GM03348 (cell line): ENCODE measurements around the gene SPP2.

Experiments used
- DNase-seq: peaks from one replicate; pipeline ENCODE4 v3.0.0; 2012; ENCODE audit warnings: low spot score

SPP2 gene, protein sequence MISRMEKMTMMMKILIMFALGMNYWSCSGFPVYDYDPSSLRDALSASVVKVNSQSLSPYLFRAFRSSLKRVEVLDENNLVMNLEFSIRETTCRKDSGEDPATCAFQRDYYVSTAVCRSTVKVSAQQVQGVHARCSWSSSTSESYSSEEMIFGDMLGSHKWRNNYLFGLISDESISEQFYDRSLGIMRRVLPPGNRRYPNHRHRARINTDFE

GRCh38 chr2:234050455-234051135 lies at the start of gene SPP2:
TSS of gene SPP2 (plus strand) at chr2:234050702. CDS start at chr2:234050787, 85 bp downstream.
- no peak for DNase-seq

DNA sequence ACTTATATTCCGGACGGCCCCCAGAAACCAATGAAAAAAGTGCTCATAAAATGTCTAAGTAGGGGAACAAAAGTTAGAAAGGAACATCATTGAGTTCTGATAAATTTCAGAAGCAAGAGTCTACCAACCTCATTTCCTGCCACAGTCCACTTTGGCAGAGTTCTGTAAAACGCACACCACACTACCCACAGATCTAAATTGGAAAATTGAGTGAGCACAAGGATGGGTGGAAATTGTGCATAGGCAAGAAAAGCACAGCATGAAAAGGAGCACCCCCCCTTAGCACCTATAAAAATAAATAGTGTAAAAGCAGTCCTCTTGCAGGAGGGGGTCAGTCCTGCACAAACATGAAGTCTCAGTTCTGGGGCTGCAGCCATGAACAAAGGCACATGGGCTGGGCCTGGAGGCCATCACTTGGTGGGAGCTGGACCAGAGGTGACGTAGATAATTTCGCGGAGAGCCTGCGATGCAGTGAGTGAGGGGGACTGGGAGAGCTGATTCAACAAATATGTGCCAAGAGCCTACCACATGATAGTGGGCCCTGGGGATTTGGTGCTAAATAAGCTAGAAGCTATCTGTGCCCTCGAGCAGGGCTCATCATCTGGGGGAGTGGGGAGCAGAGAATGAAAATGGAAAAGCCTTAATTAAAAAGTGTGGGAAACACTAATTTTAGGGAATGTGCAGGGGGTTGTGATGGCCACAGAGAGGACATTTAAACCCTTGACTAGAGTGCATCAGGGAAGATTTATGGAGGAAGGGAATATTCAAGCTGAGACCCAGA lies 48.9 kb upstream of the SPP2 start:
- DNase-seq, result no peak

- no peak for DNase-seq
Measured at GRCh38 chr2:234002281-234002680, 48.2 kb upstream of the SPP2 start.

GRCh38 chr2:234003972-234004617 lies 46.4 kb upstream of the SPP2 start:
- peak; percentile 88 for DNase-seq

GRCh38 chr2:234005126-234005525 lies 45.4 kb upstream of the SPP2 start:
- DNase-seq, result no peak

DNA sequence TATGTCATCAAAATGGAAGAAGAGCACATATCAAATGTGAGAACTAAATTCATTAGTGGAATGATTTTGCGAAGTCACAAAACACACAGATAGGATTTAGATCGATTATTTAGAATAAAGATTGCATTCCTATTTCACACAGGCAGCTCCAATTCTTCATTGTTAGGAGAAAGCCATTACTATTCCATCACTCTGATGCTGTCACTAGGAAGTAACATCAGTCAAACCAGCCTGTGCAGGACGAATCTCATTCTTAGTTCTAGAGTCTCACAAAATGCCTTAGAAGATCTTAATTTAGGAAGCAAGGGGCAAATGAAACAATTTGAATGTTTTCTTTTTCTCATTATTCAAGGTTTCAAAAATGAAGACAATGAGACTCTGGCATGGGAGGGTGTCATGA lies 44.0 kb upstream of the SPP2 start:
- DNase-seq, result no peak

DNA sequence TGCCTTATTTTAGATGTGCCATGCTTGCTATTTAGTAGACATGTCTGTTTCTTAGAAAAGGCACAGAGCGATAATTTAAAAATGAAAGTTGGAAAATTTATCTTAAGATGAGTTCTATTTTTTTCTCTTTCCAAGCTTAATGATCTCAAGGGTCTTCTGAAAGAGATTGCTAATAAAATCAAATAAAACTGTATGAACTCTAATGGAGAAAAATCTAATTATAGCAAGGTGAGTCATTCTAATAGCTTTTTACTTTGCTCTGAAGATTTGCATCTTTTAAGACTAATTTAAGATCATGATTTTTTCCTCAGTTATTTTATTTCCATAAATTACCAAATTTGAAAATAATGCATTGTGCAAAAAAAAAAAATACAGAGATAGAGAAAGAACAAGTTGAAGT lies 36.1 kb upstream of the SPP2 start:
- no peak for DNase-seq

GRCh38 chr2:234015861-234016260 lies 34.6 kb upstream of the SPP2 start:
- DNase-seq, result no peak

DNA sequence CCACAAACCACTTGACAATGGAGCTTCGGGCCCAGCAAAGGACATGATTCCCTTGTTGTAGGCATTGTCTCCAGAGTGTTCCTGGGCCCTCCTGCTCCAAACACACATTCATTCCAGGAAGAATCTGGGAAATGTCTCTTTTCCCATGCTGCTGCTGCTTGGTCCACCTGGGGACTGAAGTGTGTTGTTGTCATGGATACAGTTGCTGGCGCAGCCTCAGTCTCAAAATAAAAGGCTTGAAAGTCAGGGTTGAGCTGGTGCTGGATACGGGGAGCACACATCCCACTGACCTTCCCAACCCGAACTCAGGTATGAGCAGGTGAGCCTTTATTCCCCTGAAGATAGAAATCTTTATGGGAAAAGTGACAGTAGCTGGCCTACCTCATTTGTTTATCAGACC lies 30.6 kb upstream of the SPP2 start:
- DNase-seq, result no peak

- DNase-seq, result no peak
Measured at GRCh38 chr2:234020332-234020731, 30.2 kb upstream of the SPP2 start.

DNA sequence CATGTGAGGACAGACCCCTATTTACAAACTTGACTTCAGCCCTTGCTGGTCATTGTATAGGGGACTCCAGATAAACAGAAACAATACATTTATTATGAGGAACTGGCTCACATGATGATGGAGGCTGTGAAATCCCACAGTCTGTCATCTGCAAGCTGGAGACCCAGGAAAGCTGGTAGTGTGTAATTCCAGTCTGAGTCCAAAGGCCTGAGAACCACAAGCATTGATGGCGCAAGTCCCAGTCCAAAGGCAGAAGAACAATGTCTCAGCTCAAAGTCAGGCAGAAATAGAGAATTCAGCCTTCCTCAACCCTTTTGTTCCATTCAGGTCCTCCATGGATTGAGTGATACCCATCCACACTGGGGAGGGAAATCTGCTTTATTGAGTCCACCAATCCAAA lies 28.1 kb upstream of the SPP2 start:
- no peak for DNase-seq

GRCh38 chr2:234024304-234024703 lies 26.2 kb upstream of the SPP2 start:
- no peak for DNase-seq

DNA sequence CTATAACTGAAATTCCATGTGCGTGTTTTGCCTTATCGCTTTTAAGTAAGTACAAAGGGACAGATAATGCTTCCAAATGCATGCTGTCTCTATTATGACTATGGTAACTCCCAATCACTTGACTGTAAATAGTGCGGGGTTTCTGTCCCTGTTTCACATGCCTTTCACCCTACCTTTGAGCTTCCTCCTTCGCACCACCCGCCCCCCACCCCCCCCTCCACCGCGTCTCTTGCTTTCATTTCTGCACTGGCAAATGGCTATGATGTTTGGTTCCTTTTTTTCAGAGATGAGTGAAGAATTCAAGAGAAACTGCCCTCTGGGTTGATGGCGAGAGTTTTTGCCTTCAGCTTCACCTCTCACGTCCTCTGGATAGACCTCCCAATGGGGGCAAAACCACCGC lies 25.0 kb upstream of the SPP2 start:
- DNase-seq, result peak; percentile 50

DNA sequence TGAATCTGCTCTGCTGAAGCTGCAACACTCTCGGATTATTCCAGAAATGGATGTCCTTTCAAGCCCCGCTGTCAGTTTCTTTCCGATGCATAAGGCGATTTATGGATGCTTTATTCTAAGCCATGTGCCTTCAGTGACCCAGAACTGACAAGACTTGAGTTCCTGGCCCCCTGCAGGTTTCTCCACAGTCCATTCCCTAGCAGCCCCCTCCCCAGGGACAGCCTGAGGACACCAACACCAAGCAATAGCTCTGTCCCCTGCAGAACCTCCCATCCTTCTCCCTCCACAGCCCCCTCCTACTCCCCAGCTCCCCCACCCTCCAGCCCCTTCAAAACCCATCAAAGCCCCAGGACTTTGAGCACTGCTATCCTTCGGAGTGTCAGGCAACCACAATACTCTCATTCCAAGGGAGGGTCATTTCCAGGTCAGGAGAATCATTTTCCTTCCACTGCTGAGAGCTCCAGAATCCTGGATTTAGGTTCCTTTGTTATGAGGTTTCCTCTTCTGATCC lies 24.6 kb upstream of the SPP2 start:
- peak; percentile 44 for DNase-seq

DNA sequence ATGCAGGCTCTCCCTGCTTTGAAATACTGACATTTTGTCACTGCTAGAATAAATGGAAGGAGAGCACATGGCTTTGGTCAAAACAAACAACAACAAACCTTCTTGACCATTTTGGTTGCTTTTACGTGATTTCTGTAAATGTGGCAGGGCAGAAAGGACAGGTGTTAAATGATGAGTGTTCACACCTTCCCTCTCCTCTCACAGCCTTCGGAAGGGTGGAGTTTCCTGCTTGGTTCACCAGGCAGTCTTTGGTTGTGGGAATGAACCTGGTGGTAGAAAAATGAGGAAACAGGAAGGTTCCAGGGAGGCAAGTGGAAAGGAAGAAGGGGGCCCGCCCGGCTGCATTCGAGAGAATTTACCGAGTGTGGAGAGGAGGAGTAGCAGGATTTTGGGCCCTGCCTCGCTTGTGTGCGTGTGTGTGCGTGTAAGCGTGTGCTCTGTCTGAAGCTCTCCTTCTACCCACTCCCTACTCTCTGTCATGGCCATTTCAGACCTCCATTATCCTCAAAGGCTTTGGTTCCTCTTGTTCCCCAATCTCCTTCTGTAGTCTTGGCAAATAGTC lies 23.7 kb upstream of the SPP2 start:
- no peak for DNase-seq

GRCh38 chr2:234027641-234028040 lies 22.9 kb upstream of the SPP2 start:
- no peak for DNase-seq

DNA sequence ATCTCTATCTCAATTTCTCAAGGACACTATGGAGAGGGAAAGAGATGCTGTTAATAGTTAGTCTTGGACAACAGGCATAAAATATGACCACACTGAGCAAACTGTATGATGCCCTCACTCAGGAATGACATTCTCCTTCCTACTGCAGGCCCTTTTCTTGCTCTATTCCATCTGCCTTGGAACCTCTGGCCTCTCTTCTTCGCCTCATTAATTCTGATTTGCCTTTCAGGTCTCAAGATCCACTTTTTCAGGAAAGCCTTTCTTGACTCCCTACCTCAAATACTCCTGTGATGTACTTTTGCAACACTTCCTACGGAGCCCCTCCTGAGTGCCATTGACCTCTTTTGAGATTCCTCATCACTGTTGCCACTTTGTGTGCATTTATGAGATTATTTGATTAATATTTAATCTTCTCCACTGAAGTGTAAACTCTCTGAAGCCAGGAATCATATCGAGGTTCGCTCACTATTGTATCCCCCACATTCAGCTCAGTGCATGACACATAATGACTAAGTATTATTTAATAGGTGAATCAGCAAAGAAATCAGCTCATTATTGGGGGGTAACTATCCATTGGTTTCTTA lies 21.3 kb upstream of the SPP2 start:
- DNase-seq, result no peak

DNA sequence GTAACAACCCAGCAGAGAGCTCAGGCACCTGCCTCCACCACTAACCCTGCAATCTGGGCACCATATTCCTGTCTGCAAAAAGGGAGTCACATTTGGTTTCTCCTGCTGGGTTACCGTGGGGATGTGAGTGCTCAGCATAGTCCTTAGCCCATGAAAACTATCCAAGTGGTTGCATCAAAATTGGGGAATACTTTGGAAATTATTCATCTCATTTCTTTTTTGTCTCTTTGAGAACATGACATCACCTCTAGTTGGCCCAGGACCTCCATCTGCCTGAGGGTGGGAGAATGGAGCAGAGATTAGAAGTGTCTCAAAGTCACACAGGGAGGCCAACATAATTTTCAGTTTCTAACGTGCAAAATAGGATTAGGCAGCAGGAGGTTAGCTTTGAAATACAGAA lies 19.3 kb upstream of the SPP2 start:
- DNase-seq, result no peak

- peak; percentile 45 for DNase-seq
Measured at GRCh38 chr2:234032279-234032856, 18.1 kb upstream of the SPP2 start.

DNA sequence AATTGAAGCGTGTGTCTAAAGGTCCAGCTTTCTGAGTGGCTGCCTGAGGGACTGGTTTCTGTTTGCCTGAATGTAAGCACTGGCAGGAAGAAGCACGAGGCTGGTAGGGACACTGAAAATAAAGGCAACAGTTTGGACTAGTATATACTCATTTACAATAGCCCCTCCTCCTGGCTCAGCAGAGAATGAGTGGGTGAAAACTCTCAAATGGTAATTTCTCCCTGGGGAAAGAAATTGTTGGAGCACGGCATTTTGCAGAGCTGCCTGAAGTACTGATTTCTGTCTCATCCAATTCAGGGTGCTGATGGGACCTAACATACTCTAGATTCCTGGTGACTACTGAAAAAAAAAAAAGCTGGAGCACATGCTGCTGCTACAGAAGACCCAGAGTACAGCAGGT lies 17.3 kb upstream of the SPP2 start:
- DNase-seq, result no peak

DNA sequence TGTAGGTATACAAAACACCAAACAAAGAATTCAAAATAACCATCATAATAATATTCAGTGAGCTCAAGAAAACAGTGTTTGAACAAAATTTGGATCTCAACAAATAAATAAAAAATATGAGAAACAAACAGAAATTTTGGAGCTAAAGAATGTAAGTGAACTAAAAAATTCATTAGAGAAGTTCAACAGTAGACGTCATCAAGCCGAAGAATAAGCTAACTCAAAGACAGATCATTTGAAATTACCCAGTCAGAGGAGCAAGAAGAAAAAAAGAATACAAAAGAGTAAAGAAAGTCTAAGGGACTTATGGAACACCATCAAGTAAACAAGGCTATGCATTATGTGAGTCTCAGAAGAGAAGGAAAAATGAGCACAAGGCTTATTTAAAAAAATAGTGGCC lies 16.6 kb upstream of the SPP2 start:
- no peak for DNase-seq
